MCF 10A (cell line): ENCODE measurements around the gene SLC41A3. TPM values are rescaled to one million over a fixed set of nuclear protein-coding genes. Genes with fewer than 3 reads are reported as not detected.
A peak's percentile ranks its signal among the peaks of the same experiment; 100 is the strongest.

Experiments used
- BruUV-seq: library from RNA; stranded (reverse); fragments of 400-500 nt; replicated peaks from 2 replicates; lab custom pipeline; 2021; lab: Mats Ljungman, UMichigan
- CTCF ChIA-PET: fragments of 300-600 bp; sonication (Branson Sonifier 250); formaldehyde crosslinking; extraction: SDS; loops from one replicate; lab custom pipeline; 2021; ENCODE audit warnings: antibody characterized with exemption, inconsistent platforms; lab: Yijun Ruan, JAX
- POLR2A ChIA-PET: fragments of 300-600, 350-650 bp; sonication (Branson Sonifier 250); formaldehyde crosslinking; extraction: SDS; loops from one replicate; lab custom pipeline; 2020; ENCODE audit warnings: antibody characterized with exemption, inconsistent platforms; lab: Yijun Ruan, JAX
- DNase-seq: peaks from one replicate; pipeline ENCODE4 v3.0.0-alpha.2; 2018; ENCODE audit not compliant: unreplicated experiment
- H3K27ac Mint-ChIP-seq: one replicate; pipeline ENCODE4 v1.8.0; 2022; ENCODE audit warnings: mild to moderate bottlenecking, low read depth, mixed read lengths; ENCODE audit not compliant: unreplicated experiment
- H3K27me3 Mint-ChIP-seq: one replicate; pipeline ENCODE4 v1.8.0; 2022; ENCODE audit warnings: mixed read lengths; ENCODE audit not compliant: insufficient read depth, unreplicated experiment
- H3K36me3 Mint-ChIP-seq: one replicate; pipeline ENCODE4 v1.8.0; 2022; ENCODE audit warnings: mild to moderate bottlenecking, moderate library complexity, mixed read lengths; ENCODE audit not compliant: insufficient read depth, unreplicated experiment
- H3K4me1 Mint-ChIP-seq: one replicate; pipeline ENCODE4 v1.8.0; 2022; ENCODE audit warnings: mixed read lengths; ENCODE audit not compliant: insufficient read depth, unreplicated experiment
- H3K4me3 Mint-ChIP-seq: one replicate; pipeline ENCODE4 v1.8.0; 2022; ENCODE audit warnings: mild to moderate bottlenecking, moderate library complexity, mixed read lengths; ENCODE audit not compliant: unreplicated experiment
- H3K9me3 Mint-ChIP-seq: one replicate; pipeline ENCODE4 v1.8.0; 2022; ENCODE audit warnings: mixed read lengths; ENCODE audit not compliant: unreplicated experiment
- CTCF ChIP-seq: fragments of 200-600 bp; IDR thresholded peaks from one replicate; pipeline ENCODE4 v1.8.0; 2022; ENCODE audit warnings: antibody characterized with exemption, mild to moderate bottlenecking; ENCODE audit not compliant: unreplicated experiment
- intact Hi-C: fragments of 100-400 bp; cut with micrococcal nuclease; formaldehyde crosslinking; loops from 2 replicates; pipeline ENCODE4 v1.14.1; 2022
- total RNA-seq: library from RNA; stranded (reverse); gene quantifications from 2 replicates; pipeline ENCODE4 v1.2.3, GENCODE V29; 2022

SLC41A3 gene
- total RNA-seq, 1 experiment from 2014 or later, result 43.2 TPM

- no peaks in the 10 kb centered on the region for H3K27me3 Mint-ChIP-seq
- POLR2A ChIA-PET, result interaction anchor here (0.6 kb wide), 1 partner anchor 403 kb away, joined by 3 read pairs; no protein-coding TSS in a partner anchor
- CTCF ChIA-PET, result interaction anchor here (0.6 to 2.1 kb wide), 3 partner anchors 13 to 1070 kb away, joined by 3 to 5 read pairs (median 4); no protein-coding TSS in a partner anchor
- no peaks in the 10 kb centered on the region for H3K9me3 Mint-ChIP-seq
- no TSS peak for BruUV-seq
- peak; percentile 8 for TF ChIP-seq CTCF
- H3K4me3 Mint-ChIP-seq, result no peak overlapping the region
- peaks cover 6% of the 10 kb centered on the region for H3K4me1 Mint-ChIP-seq
- no peaks in the 10 kb centered on the region for H3K36me3 Mint-ChIP-seq
- intact Hi-C loops, result no loop called here
- H3K27ac Mint-ChIP-seq, result no peak overlapping the region
- DNase-seq, result no peak
Measured at GRCh38 chr3:126103121-126104027, 19.4 kb upstream of the SLC41A3 start.

GRCh38 chr3:126102530-126102951, 18.6 kb upstream of the SLC41A3 start:
- DNase-seq, result no peak
- intact Hi-C loops, result no loop called here
- no peak for TF ChIP-seq CTCF
- H3K27me3 Mint-ChIP-seq, result no peaks in the 10 kb centered on the region
- H3K27ac Mint-ChIP-seq, result no peak overlapping the region
- H3K36me3 Mint-ChIP-seq, result no peaks in the 10 kb centered on the region
- ChIA-PET CTCF (interaction anchor here (0.6 to 2.1 kb wide), 4 partner anchors 12 to 1069 kb away, joined by 3 to 5 read pairs (median 3); no protein-coding TSS in a partner anchor), POLR2A (interaction anchor here (0.6 kb wide), 1 partner anchor 403 kb away, joined by 3 read pairs; no protein-coding TSS in a partner anchor)
- no peaks in the 10 kb centered on the region for H3K4me1 Mint-ChIP-seq
- H3K9me3 Mint-ChIP-seq, result no peaks in the 10 kb centered on the region
- no peak overlapping the region for H3K4me3 Mint-ChIP-seq
- no TSS peak for BruUV-seq

- Mint-ChIP-seq H3K27me3 (no peaks in the 10 kb centered on the region), H3K27ac (no peak overlapping the region), H3K9me3 (no peaks in the 10 kb centered on the region), H3K4me3 (no peak overlapping the region), H3K36me3 (no peaks in the 10 kb centered on the region), H3K4me1 (no peaks in the 10 kb centered on the region)
- TF ChIP-seq CTCF, result no peak
- BruUV-seq, result no TSS peak
- POLR2A ChIA-PET, result no interaction called here
- intact Hi-C loops, result no loop called here
- DNase-seq, result no peak
- CTCF ChIA-PET, result interaction anchor here (0.7 to 2.1 kb wide), 4 partner anchors 12 to 527 kb away, joined by 3 to 5 read pairs (median 3); no protein-coding TSS in a partner anchor
Measured at GRCh38 chr3:126102011-126102410, 18.1 kb upstream of the SLC41A3 start.

- BruUV-seq, result no TSS peak
- Mint-ChIP-seq H3K4me1 (no peaks in the 10 kb centered on the region), H3K27ac (no peak overlapping the region), H3K36me3 (no peaks in the 10 kb centered on the region), H3K4me3 (no peak overlapping the region), H3K27me3 (no peaks in the 10 kb centered on the region), H3K9me3 (no peaks in the 10 kb centered on the region)
- intact Hi-C loops, result no loop called here
- CTCF ChIA-PET, result interaction anchor here (0.8 kb wide), 1 partner anchor 527 kb away, joined by 3 read pairs; no protein-coding TSS in a partner anchor
- no peak for TF ChIP-seq CTCF
- POLR2A ChIA-PET, result no interaction called here
- no peak for DNase-seq
Measured at GRCh38 chr3:126101521-126101982, 17.6 kb upstream of the SLC41A3 start.
